ENCODE data around the gene XKR7. TPM values are rescaled to one million over a fixed set of nuclear protein-coding genes. Genes with fewer than 3 reads are reported as not detected.
"Not testable (repeated sequence)": the region's sequence is repeated elsewhere in the genome, so short reads cannot be mapped to it uniquely, and the experiment has no call there.

Gene XKR7, protein sequence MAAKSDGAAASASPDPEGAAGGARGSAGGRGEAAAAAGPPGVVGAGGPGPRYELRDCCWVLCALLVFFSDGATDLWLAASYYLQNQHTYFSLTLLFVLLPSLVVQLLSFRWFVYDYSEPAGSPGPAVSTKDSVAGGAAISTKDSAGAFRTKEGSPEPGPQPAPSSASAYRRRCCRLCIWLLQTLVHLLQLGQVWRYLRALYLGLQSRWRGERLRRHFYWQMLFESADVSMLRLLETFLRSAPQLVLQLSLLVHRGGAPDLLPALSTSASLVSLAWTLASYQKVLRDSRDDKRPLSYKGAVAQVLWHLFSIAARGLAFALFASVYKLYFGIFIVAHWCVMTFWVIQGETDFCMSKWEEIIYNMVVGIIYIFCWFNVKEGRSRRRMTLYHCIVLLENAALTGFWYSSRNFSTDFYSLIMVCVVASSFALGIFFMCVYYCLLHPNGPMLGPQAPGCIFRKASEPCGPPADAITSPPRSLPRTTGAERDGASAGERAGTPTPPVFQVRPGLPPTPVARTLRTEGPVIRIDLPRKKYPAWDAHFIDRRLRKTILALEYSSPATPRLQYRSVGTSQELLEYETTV
- 0.05 TPM for total RNA-seq

DNA sequence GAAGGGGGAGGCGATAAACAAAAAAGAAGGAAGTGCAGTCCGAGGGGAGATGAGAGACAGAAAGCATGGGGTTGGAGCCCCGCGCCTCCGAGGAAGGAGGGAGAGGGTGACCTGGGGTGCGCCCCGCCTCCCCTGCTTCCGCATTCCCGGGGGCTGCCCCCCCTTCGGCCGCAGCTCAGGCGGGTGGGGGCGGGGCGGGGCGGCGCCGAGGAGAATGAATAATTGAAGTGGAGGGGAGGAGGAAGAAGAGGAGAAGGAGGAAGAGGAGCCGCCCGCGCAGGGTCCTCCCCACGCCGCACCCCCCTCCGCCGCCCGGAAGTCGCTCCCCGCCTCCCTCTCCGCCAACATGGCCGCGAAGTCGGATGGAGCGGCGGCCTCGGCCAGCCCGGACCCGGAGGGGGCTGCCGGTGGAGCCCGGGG, at the start of gene XKR7:
TSS of gene XKR7 (plus strand) at position 322 of the 420 bp plus-strand sequence. CDS start at position 347, 25 bp downstream.
- no peak for DNase-seq (ENCODE audit: low spot score)

DNA sequence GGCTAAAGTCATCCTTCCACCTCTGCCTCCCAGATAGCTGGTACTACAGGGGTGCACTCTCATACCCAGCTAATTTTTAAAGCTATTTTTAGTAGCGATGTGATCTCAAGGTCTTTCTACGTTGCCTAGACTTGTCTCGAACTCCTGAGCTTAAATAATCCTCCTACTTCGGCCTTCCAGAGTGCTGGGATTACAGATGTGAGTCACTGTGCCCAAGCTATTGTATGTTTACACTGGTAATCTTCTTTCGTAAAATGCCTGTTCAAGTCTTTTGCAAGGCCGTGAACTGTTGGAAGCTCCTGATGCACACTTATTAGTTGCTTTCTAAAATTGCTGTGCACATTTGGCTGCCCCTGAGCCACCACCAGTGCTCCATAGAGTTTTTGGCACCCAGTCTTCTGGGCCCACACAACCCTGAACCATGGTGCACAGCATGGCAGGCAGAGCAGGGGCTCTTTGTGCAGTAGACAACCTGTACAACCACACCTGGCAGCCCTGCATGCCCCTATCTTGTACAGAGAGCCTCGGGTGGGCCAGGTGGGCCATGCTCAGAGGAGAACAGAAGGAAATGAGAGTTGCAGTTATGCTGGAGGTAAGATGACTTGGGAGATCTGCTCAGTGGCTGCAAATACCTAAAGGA, 49.4 kb upstream of the XKR7 start:
- no peak for DNase-seq (ENCODE audit: low spot score)

DNA sequence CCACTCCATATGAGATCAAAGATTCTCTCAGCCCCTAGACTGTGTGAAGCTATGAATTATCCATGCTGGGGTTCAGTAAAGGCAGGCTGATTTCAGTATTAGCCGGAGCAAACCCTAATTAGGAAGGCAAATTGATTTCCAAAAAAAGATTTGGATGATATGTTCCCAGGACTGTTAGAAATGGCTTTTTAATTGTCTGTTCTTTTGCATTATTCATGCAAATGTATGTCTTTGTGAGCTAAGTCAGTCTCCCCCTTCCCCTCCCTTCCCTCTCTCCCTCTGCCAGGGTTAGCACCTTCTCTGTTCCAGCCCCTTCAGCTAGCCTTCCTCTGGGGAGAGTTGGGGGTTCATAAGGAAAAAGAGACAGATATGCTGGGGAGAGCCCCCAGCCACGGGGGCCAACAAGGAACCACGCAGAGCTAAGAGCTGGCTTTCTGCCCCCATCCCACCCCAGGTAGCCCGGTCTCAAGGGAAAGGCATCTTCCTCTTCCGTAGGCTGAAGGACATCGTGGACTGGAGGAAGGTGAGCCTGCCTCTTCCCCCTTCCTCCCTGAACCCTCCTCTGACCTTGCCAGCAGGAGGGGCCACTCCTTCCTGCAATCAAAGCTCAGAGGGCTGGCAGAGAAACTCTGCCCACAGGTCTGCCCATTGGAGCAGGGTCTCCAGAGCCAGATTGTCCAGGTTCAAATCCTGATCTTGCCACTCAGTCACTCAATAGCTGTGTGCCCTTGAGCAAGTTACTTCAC, 48.4 kb upstream of the XKR7 start:
- no peak for DNase-seq (ENCODE audit: low spot score)

DNA sequence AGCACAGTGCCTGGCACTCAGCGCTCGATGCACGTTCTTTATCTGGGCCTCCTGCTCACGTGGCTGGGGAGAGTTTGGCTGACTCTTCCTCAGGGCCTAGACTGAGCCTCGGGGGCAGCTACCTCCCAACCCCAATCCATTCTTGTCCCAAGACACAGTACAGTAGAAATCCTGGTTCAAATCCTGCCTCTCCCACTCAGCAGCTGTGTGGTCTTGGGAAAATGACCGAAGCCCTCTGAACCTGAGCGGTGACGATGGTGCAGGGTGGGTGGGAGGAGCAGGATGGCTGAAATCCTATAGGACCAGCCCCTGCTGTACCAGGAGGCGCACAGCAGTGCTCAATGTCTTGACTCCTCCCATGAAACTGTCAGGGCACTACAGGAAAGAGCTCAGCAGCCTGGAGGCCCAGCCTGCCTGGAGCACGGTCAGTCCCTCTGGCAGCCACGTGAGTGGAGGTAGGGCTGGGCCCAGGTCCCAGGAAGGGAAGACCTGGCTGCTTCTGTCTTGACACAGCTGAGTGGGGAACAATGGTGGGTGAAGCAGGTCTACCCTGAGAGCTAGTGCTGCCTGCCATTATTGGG, 47.6 kb upstream of the XKR7 start:
- DNase-seq (ENCODE audit: low spot score): no peak

DNA sequence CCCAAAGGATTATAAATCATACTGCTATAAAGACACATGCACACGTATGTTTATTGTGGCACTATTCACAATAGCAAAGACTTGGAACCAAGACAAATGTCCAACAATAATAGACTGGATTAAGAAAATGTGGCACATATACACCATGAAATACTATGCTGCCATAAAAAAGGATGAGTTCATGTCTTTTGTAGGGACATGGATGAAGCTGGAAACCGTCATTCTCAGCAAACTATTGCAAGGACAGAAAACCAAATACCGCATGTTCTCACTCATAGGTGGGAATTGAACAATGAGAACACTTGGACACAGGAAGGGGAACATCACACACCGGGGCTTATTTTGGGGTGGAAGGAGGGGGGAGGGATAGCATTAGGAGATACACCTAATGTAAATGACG, 46.5 kb upstream of the XKR7 start:
- not testable (repeated sequence) for DNase-seq (ENCODE audit: low spot score)

DNA sequence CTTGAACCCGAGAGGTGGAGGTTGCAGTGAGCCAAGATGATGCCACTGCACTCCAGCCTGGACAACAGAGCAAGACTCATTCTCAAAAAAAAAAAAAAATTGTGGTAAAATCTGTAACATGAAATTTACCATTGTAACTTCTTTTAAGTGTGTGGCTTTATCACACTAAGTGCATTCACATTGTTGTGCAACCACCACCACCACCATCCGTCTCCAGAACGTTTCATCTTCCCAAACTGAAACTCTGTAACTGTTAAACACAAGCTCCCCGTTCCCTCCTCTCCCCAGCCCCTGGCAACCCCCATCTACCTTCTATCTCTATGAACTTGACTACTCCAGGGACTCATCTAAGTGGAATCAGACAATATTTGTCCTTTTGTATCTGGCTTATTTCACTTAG, 45.8 kb upstream of the XKR7 start:
- DNase-seq (ENCODE audit: low spot score): no peak

DNA sequence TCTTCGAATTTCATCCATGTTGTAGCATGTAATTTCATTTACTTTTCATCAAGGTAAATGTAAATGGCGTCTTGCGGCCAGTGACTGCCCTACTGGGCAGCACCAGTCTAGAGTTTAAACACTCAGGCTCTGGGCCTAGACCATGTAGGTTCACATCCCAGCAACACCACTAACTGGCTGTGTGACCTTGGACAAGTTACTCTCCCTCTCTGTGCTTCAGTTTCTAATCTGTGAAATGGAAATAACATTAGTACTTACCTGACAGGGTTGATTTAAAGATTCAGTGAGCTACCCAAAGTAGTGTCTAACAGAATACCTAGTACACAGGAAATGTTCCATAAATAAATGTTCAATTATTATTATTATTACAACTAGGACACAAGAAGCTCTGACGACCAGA, 45.4 kb upstream of the XKR7 start:
- no peak for DNase-seq (ENCODE audit: low spot score)

DNA sequence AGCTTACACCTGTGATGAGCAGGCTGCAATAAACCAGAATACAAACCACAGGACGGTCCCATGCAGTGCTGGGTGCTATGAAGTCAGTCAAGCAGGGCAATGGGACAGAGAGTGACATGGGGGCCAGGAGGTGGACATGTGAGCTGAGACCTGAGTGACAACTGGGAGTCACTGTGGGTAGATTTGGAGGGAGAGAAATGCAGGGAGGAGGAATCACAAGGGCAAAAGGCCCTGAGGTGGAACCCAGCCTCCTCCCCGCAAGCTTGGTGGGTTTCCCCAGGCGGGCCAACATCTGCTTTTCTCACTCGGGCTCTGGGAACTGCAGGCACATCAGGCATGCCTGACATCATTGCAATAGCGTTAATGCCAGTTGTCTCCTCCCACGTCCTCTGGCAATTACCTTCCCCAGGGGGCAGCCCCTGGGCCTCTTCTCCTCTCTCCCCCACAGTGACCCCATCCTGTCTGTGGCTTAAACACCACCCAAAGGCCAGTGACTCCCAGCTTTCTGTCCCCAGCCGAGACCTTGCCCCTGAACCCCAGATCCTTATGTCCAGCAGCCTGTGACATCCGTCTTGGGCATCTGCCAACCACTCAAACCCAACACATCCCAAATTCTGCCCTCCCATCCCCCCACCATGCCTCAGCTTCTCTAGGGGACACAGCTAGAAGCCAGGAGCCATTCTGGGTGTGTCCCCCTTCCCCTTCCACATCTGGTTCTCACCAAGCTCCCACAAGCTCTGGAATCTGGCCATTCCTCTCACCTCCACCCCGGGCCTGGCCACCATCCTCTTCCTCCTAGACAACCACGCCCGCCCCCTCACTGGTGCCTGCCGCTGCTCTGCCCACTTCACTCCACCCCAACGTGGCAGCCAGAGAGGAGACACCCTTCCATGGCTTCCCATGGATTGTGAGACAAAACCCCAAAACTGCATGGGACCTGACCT, 44.3 kb upstream of the XKR7 start:
- no peak for DNase-seq (ENCODE audit: low spot score)

DNA sequence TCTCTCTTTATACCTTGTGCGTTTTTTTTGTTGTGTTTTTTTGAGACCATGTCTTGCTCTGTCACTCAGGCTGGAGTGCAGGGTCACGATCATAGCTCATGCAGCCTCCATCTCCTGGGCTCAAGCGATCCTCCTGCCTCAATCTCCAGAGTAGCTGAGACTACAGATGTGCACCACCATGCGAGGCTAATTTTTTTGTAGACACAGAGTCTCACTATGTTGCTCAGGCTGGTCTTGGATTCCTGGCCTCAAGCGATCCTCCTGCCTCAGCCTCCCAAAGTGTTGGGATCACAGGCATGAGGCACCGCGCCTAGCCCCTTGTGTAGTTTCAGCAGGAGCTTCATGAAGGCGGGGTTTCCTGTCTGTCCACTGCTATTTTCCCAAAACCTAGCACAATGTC, 43.4 kb upstream of the XKR7 start:
- no peak for DNase-seq (ENCODE audit: low spot score)

DNA sequence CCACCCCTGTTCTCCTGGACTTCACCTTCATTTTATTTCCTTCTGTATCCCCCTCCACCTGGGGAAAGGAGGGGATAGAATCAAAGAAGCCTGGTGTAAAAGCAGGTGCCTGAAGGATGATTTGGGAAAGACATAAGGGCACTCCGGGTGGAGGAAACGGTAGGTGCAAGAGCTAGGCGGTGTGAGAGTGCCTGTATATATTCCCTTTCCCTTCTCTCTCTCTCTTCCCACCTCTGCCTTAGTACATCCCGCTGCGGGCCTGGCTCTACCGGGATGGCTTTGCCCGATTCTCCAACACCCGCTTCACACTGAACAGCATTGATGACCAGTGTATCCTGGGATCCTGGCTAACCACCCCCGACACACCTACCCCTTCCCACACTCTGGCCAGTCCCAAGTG, 42.3 kb upstream of the XKR7 start:
- no peak for DNase-seq (ENCODE audit: low spot score)

DNA sequence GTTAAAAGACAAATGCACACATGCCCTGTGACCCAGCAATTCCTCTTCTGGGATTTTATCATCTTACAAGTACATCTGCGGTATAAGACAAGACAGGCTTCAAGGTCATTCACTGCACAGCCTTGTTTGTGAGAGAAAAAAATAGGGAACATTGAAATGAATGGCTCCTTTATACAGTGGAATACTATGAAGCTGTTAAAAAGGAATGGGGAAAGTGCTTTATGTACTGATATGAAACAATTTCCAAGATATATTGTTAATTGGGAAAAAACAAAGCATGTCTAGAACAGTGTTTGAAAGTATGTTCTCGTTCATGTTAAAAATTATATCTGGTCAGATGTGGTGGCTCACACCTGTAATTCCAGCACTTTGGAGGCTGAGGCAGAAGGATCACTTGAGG, 41.5 kb upstream of the XKR7 start:
- no peak for DNase-seq (ENCODE audit: low spot score)

DNA sequence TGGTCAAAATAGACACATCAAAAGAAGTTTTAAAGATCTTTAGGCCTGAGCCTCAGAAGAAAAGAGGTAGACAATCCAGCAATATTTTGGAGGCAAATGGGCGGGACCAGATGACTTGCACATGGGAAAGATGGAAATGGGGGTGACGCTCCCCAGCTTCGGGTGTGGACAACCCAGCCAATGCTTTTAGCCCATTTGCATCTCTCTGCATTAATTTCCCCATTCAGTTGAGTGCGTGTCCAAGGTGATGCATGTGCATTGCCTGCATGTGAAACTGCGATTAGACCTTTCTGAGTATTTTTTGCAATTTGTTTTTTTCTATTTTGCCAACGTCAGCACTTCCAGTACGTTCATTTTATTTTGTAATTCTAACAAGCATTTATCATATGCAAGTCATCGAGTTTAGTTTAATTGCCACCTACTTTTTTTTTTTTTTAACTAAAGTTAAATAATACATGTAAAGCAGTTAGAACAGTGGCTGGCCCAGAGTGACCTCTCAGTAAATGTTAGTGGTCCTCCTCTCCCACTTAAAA, 40.3 kb upstream of the XKR7 start:
- DNase-seq (ENCODE audit: low spot score): no peak

DNA sequence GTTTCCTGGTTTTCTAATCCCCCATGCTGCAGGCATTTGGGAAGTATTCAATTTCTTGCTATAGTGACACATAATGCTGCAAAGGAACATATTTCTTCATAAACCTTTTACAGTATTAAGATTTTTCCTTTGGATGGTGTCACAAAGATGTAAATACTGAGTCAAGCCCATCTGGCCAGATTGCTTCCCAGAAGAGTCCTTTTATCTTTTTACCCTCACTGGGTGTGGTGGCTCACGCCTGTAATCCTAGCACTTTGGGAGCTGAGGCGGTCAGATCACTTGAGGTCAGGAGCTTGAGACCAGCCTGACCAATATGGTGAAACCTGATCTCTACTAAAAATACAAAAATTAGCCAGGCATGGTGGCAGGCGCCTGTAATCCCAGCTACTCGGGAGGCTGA, 38.3 kb upstream of the XKR7 start:
- DNase-seq (ENCODE audit: low spot score): not testable (repeated sequence)

DNA sequence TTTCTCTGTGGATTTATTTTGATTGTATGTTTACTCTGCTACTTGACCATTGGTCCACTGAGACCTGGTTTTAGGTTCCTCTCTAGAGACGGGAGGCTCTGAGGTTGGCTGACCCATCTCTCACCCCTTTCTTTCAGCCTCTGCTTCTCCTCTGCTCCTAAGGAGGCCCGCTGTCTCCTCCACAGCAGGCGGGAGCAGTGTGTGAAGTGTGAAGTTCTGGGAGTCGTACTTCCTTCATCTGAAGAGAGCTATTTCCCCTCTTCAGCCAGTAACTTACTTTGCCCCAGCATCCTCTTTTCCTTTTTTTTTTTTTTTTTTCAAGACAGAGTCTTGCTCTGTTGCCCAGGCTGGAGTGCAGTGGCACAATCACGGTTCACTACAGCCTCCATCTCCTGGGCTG, 37.2 kb upstream of the XKR7 start:
- no peak for DNase-seq (ENCODE audit: low spot score)

DNA sequence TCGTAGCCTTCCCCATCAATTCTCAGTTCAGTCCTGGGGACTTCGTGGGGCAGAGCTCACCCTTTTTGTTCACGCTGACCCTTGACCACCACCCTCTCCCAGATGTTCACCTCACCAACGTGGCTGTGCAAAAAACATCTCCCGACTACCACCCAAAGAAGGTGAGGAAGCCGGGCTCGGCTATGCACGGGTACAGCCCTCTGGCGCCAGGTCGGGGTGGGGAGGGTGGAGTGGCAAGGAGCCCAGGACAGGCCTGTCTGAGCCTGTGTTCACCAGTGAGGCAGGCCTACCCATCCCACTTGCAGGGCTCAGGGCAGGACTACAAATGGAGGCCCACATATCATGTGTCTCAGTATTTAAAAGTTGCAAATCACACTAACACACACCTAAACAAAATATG, 34.3 kb upstream of the XKR7 start:
- DNase-seq (ENCODE audit: low spot score): no peak

DNA sequence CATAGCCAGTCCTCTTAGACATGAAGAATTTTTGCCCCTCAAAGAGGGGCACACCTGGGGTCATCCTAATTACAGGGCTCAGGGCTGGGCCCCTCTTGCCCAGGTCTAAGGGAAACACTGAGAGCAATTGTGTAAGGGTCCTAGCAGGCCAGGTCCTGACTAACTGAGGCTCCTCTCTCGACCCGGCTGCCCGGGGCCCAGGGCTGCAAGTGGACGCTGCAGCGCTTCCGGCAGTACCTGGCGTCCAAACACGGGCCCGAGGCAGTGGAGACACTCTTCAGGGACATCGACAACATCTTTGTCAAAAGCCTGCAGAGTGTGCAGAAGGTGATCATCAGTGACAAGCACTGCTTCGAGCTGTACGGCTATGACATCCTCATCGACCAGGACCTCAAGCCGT, 33.5 kb upstream of the XKR7 start:
- DNase-seq (ENCODE audit: low spot score): no peak

DNA sequence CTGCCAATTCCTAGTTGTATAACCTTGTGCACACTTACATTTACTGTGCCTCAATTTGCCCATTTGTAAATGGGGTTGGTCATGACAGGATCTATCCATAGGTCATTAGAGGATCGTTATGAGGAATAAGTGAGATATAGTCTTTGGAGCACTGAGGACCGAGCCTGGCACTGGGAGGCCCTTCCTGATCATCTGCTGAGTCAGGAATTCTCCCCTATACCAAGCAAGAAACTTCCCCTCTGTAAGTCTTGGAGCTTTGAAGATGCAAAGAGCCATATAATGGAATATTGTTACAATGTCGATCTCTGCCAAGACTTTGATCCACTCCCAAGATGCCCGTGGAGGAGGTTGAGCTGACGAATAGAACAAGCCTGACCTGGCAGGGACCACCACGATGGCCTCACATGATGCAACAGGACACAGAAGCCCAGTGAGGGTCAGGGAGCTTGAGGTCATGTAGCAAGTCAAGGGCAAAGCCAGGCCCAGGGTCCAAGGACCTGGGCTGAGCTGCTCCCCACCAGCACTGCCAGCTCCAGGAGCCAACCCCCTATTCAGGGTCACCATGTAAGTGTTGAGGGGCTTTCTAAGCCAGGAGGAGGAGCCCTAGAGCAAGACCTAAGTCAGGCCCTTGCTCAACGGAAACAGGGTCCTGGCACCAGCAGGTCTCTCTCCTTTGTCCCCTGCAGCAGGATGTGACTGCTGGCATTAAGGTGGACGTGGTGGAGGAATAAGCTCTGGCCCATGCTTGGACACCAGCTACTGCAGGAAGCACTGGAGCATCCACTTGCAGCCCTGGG, 32.8 kb upstream of the XKR7 start:
- no peak for DNase-seq (ENCODE audit: low spot score)

DNA sequence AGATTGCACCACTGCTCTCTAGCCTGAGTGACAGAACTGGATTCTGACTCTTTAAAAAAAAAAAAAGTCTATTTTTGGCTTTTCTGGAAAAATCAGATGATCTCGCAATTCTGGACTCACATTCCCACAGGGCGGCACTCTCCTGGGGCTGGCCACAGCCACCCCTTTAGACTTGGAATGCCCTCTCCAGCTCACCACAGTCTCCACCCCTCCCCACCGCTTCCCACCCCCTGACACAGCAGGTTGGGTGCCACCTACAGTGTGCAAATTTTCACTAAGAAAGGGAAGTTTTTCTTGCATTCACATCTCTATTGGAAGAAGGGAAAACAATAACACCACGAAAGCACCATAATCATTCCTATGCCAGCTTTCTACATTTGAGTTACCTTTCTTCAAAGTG, 31.5 kb upstream of the XKR7 start:
- no peak for DNase-seq (ENCODE audit: low spot score)

DNA sequence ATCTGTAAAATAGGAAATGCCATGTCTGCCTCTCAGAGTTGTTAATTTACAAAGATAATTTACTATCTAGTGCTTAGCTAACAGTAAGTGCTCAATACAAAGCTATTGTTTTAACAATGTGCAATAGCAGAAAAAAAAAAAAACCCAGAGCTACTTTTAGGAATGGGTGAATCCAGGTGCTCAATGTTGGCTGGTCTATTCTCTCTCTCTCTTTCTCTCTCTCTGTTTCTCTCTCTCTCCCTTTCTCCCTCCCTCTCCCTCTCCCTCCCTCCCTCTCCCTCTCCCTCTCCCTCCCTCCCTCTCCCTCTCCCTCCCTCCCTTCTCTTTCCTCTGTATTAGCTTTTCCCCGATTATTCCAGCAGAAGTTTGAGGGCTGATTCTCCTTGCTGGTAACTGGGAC, 30.1 kb upstream of the XKR7 start:
- DNase-seq (ENCODE audit: low spot score): no peak

DNA sequence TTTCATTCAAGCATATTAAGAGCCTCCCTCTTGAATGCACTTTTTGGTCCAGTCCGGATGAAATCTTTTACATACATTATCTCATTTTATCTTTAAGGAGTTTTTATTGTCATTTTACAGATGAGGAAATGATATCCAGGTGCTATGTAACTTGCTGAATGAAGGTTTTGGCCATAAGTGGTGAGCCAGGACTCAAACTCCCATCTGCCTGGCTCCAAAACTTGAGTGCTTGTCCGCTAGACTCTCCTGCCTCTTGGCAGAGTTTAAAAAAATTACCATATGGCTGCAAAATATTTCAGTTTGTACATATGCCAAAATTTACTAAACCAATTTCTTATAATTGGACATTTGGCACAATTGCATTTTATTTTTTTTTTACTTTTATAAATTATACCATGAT, 28.3 kb upstream of the XKR7 start:
- DNase-seq (ENCODE audit: low spot score): no peak
